ENCODE results near the gene TTC39C.
"Not testable (repeated sequence)": the region's sequence is repeated elsewhere in the genome, so short reads cannot be mapped to it uniquely, and the experiment has no call there.

Gene TTC39C

GRCh38 chr18:24128700-24129099, 114.1 kb downstream of the TTC39C start:
- Mint-ChIP-seq H3K27ac (no peak overlapping the region), H3K4me3 (no peak overlapping the region), H3K36me3 (peaks cover 99% of the 10 kb centered on the region), H3K4me1 (peaks cover 6% of the 10 kb centered on the region), H3K9me3 (no peaks in the 10 kb centered on the region)
- DNase-seq (ENCODE audit: low spot score in 2 of 2) (no peak), ATAC-seq (no peak)

GRCh38 chr18:24130494-24130893, 115.9 kb downstream of the TTC39C start:
- Mint-ChIP-seq H3K27ac (no peak overlapping the region), H3K4me1 (peaks cover 6% of the 10 kb centered on the region), H3K36me3 (peaks cover 99% of the 10 kb centered on the region), H3K4me3 (no peak overlapping the region), H3K9me3 (no peaks in the 10 kb centered on the region)
- DNase-seq (ENCODE audit: low spot score in 2 of 2) = no peak
- ATAC-seq = no peak

- Mint-ChIP-seq H3K36me3 (peaks cover 61% of the 10 kb centered on the region), H3K4me1 (peaks cover 28% of the 10 kb centered on the region), H3K4me3 (no peak overlapping the region), H3K9me3 (no peaks in the 10 kb centered on the region), H3K27ac (no peak overlapping the region)
- ATAC-seq (peak; percentile 62), DNase-seq (ENCODE audit: low spot score in 2 of 2) (no peak)
Measured at GRCh38 chr18:24136967-24137373, 122.4 kb downstream of the TTC39C start.

- ATAC-seq (peak; percentile 22), DNase-seq (ENCODE audit: low spot score in 2 of 2) (no peak)
- Mint-ChIP-seq H3K27ac (peak overlapping the region; percentile 77), H3K4me1 (peaks cover 28% of the 10 kb centered on the region), H3K36me3 (peaks cover 47% of the 10 kb centered on the region), H3K4me3 (peak overlapping the region; percentile 87), H3K9me3 (no peaks in the 10 kb centered on the region)
Measured at GRCh38 chr18:24138409-24138788, 123.8 kb downstream of the TTC39C start.

GRCh38 chr18:24138789-24139616, 124.4 kb downstream of the TTC39C start, which contains the start of gene CABYR:
CABYR (plus strand) TSS chr18:24139062; CDS start chr18:24143115, 4,053 bp downstream.
- Mint-ChIP-seq H3K9me3 (no peaks in the 10 kb centered on the region), H3K36me3 (peaks cover 41% of the 10 kb centered on the region), H3K4me3 (peak within 1 kb of the TSS; percentile 87), H3K27ac (peak within 1 kb of the TSS; percentile 77), H3K4me1 (peaks cover 28% of the 10 kb centered on the region)
- DNase-seq (ENCODE audit: low spot score in 2 of 2) = peak; percentile 32 to 75
- peak; percentile 91 for ATAC-seq

GRCh38 chr18:24140697-24141096, 126.1 kb downstream of the TTC39C start:
- H3K4me3 Mint-ChIP-seq = no peak overlapping the region
- no peak overlapping the region for H3K27ac Mint-ChIP-seq
- no peaks in the 10 kb centered on the region for H3K9me3 Mint-ChIP-seq

GRCh38 chr18:24142376-24142775, 127.8 kb downstream of the TTC39C start:
- Mint-ChIP-seq H3K27ac (no peak overlapping the region), H3K4me3 (no peak overlapping the region), H3K9me3 (no peaks in the 10 kb centered on the region), H3K36me3 (peaks cover 12% of the 10 kb centered on the region), H3K4me1 (peaks cover 16% of the 10 kb centered on the region)
- no peak for DNase-seq (ENCODE audit: low spot score in 2 of 2)
- no peak for ATAC-seq

More at GRCh38 chr18:24140697-24141096, 126.1 kb downstream of the TTC39C start:
- ATAC-seq (no peak), DNase-seq (ENCODE audit: low spot score in 2 of 2) (no peak)
- H3K36me3 Mint-ChIP-seq = peaks cover 24% of the 10 kb centered on the region
- H3K4me1 Mint-ChIP-seq = peaks cover 28% of the 10 kb centered on the region

- H3K9me3 Mint-ChIP-seq; H3K36me3 Mint-ChIP-seq; H3K4me1 Mint-ChIP-seq; H3K4me3 Mint-ChIP-seq; ATAC-seq; H3K27ac Mint-ChIP-seq; DNase-seq (ENCODE audit: low spot score in 2 of 2): not testable (repeated sequence)
Measured at GRCh38 chr18:24149591-24149990, 135.0 kb downstream of the TTC39C start.

GRCh38 chr18:24153397-24153796, 138.8 kb downstream of the TTC39C start:
- Mint-ChIP-seq H3K27ac (no peak overlapping the region), H3K9me3 (no peaks in the 10 kb centered on the region), H3K36me3 (no peaks in the 10 kb centered on the region), H3K4me3 (no peak overlapping the region), H3K4me1 (no peaks in the 10 kb centered on the region)
- ATAC-seq (no peak), DNase-seq (ENCODE audit: low spot score in 2 of 2) (no peak)

- Mint-ChIP-seq H3K9me3 (no peaks in the 10 kb centered on the region), H3K36me3 (no peaks in the 10 kb centered on the region), H3K4me3 (no peak overlapping the region), H3K27ac (no peak overlapping the region), H3K4me1 (no peaks in the 10 kb centered on the region)
- DNase-seq (ENCODE audit: low spot score in 2 of 2) (no peak), ATAC-seq (no peak)
Measured at GRCh38 chr18:24157855-24158254, 143.3 kb downstream of the TTC39C start.

- ATAC-seq = no peak
- Mint-ChIP-seq H3K4me3 (no peak overlapping the region), H3K36me3 (no peaks in the 10 kb centered on the region), H3K4me1 (no peaks in the 10 kb centered on the region), H3K27ac (peak overlapping the region; percentile 7), H3K9me3 (no peaks in the 10 kb centered on the region)
- no peak for DNase-seq (ENCODE audit: low spot score in 2 of 2)
Measured at GRCh38 chr18:24160086-24160485, 145.5 kb downstream of the TTC39C start.

GRCh38 chr18:24161304-24161703, 146.8 kb downstream of the TTC39C start:
- DNase-seq (ENCODE audit: low spot score in 2 of 2) = no peak
- Mint-ChIP-seq H3K9me3 (no peaks in the 10 kb centered on the region), H3K4me1 (no peaks in the 10 kb centered on the region), H3K36me3 (no peaks in the 10 kb centered on the region), H3K4me3 (no peak overlapping the region), H3K27ac (no peak overlapping the region)
- ATAC-seq = no peak

GRCh38 chr18:24168496-24168895, 153.9 kb downstream of the TTC39C start:
- no peak overlapping the region for H3K4me3 Mint-ChIP-seq
- H3K27ac Mint-ChIP-seq = no peak overlapping the region
- no peak for ATAC-seq
- no peaks in the 10 kb centered on the region for H3K9me3 Mint-ChIP-seq
- no peaks in the 10 kb centered on the region for H3K36me3 Mint-ChIP-seq
- H3K4me1 Mint-ChIP-seq = no peaks in the 10 kb centered on the region
- DNase-seq (ENCODE audit: low spot score in 2 of 2) = no peak

- H3K4me1 Mint-ChIP-seq = peaks cover 5% of the 10 kb centered on the region
- no peak overlapping the region for H3K27ac Mint-ChIP-seq
- no peak for DNase-seq (ENCODE audit: low spot score in 2 of 2)
- no peak for ATAC-seq
- no peak overlapping the region for H3K4me3 Mint-ChIP-seq
- no peaks in the 10 kb centered on the region for H3K36me3 Mint-ChIP-seq
- H3K9me3 Mint-ChIP-seq = no peaks in the 10 kb centered on the region
Measured at GRCh38 chr18:24170360-24170759, 155.8 kb downstream of the TTC39C start.

GRCh38 chr18:24173997-24174396, 159.4 kb downstream of the TTC39C start:
- ATAC-seq = peak; percentile 83
- no peaks in the 10 kb centered on the region for H3K36me3 Mint-ChIP-seq
- DNase-seq (ENCODE audit: low spot score in 2 of 2) = no peak
- H3K27ac Mint-ChIP-seq = no peak overlapping the region
- H3K4me1 Mint-ChIP-seq = peaks cover 5% of the 10 kb centered on the region
- no peaks in the 10 kb centered on the region for H3K9me3 Mint-ChIP-seq
- no peak overlapping the region for H3K4me3 Mint-ChIP-seq

GRCh38 chr18:24176727-24177416, 162.3 kb downstream of the TTC39C start:
- Mint-ChIP-seq H3K4me3 (no peak overlapping the region), H3K4me1 (peaks cover 5% of the 10 kb centered on the region), H3K36me3 (no peaks in the 10 kb centered on the region), H3K9me3 (no peaks in the 10 kb centered on the region), H3K27ac (no peak overlapping the region)
- peak; percentile 17 to 78 for DNase-seq (ENCODE audit: low spot score in 2 of 2)
- ATAC-seq = peak; percentile 54

Measured in stimulated activated effector memory CD8-positive, alpha-beta T cell treated with anti-CD3 and anti-CD28 coated beads, Interleukin-12 subunit alpha, Interleukin-12 subunit beta, amount 100 ng/mL, for 72 hours (primary cell).